Measurements from ENCODE around the gene BDKRB2.
"Not testable (repeated sequence)": the region's sequence is repeated elsewhere in the genome, so short reads cannot be mapped to it uniquely, and the experiment has no call there.

BDKRB2 gene

DNA sequence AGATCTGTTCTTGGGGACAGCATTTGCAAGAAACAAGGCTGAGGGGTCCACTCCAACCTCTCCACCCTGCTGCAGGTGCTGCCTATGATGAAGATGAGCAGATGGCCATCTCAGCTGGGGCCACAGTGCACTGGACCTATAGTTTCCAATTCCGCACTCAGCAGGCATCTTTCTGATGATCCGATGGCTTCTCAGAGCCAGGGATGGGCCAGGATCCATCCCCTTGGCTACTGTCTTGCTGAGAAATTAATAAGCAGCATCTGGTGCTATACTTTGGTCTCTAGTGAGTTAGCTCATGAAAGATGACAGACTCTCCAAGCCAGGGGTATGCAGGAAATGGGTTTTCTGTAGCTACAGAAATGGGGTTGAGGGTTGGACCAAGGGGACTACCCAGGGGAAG is 33.0 kb downstream of the BDKRB2 start:
- DNase-seq (ENCODE audit: extremely low spot score) = no peak
- no peak for TF ChIP-seq SUZ12 (IDR thresholded peaks at IDR 0.05)
- TF ChIP-seq FOXA1 (IDR thresholded peaks at IDR 0.05) = no peak
- no peak for TF ChIP-seq L3MBTL2 (conservative IDR thresholded peaks at IDR 0.05)
- no peak for TF ChIP-seq FOXK2 (IDR thresholded peaks at IDR 0.05)
- no peak for TF ChIP-seq CTBP1 (IDR thresholded peaks at IDR 0.05; ENCODE audit: borderline replicate concordance)
- TF ChIP-seq, protein P1, sequence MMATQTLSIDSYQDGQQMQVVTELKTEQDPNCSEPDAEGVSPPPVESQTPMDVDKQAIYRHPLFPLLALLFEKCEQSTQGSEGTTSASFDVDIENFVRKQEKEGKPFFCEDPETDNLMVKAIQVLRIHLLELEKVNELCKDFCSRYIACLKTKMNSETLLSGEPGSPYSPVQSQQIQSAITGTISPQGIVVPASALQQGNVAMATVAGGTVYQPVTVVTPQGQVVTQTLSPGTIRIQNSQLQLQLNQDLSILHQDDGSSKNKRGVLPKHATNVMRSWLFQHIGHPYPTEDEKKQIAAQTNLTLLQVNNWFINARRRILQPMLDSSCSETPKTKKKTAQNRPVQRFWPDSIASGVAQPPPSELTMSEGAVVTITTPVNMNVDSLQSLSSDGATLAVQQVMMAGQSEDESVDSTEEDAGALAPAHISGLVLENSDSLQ (IDR thresholded peaks at IDR 0.05) = no peak
- no peak for TF ChIP-seq SP1 (IDR thresholded peaks at IDR 0.05)
- TF ChIP-seq NFRKB (IDR thresholded peaks at IDR 0.05) = no peak
- no peak for TF ChIP-seq BHLHE40 (IDR thresholded peaks at IDR 0.05; ENCODE audit: borderline replicate concordance)
- TF ChIP-seq HDGF (IDR thresholded peaks at IDR 0.05; ENCODE audit: borderline replicate concordance) = no peak
- no peak for TF ChIP-seq ZNF384 (IDR thresholded peaks at IDR 0.05)
- TF ChIP-seq FOXM1 (IDR thresholded peaks at IDR 0.05; ENCODE audit: borderline replicate concordance) = no peak
- TF ChIP-seq ELF4 (IDR thresholded peaks at IDR 0.05) = no peak
- no peak for TF ChIP-seq LEF1 (IDR thresholded peaks at IDR 0.05; ENCODE audit: borderline replicate concordance)
- no peak for TF ChIP-seq TARDBP (IDR thresholded peaks at IDR 0.05)
- ChIA-PET POLR2A (no interaction called here), CTCF (no interaction called here)

DNA sequence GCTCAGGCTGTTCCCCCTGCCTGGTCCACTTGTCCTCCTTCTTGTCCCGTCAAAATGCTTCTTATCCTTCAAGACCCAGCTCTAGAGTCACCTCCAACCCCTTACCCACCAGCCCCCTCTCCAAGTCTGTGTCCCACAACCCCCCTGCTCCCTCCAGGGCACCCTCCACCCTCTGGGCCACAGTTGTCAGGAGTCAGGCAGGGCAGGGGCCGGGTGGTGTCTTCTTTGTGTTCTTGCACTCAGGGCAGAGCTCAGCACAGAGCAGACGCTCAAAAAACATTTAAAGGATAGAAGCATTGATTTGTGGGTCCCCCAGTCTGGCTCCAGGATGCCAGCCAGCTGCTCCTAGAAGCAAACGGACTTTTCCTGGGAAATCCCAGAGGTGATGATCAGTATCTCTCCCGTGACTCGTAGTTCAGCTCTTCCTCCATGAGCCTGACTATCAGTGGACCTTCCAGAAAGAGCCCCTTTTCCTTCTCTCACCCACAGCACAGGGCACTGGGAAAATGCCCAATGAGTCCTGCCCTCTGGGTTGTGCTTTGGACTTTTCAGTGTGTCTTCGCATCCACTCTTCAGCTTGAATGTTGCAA is 34.1 kb downstream of the BDKRB2 start:
- POLR2A ChIA-PET = no interaction called here

DNA sequence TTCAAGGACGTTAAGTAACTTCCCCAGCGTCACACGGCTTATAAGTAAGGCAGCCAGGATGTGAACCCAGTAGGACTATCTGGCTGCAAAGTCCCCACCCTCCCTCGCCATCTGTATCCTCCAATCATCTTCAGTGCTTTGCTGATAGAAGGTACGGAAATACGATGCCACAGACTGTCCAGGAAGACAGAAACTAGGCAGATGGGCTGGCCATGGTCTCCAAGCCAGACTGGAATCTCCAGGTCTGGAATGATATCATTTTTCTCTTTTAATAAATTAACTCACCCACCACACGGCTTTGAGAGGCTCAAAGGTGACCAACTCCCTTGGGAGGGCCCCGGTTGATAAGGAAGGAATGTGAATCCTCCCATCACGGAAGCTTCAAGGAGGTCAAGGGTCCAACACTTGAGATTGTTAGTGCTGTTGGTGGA is 35.1 kb downstream of the BDKRB2 start:
- DNase-seq (ENCODE audit: extremely low spot score) = no peak
- TF ChIP-seq ARNT (IDR thresholded peaks at IDR 0.05) (no peak), LEF1 (IDR thresholded peaks at IDR 0.05; ENCODE audit: borderline replicate concordance) (no peak), FOXA1 (IDR thresholded peaks at IDR 0.05) (no peak), L3MBTL2 (conservative IDR thresholded peaks at IDR 0.05) (no peak), NFRKB (IDR thresholded peaks at IDR 0.05) (no peak), CTBP1 (IDR thresholded peaks at IDR 0.05; ENCODE audit: borderline replicate concordance) (no peak), TARDBP (IDR thresholded peaks at IDR 0.05) (no peak), SUZ12 (IDR thresholded peaks at IDR 0.05) (no peak), ELF4 (IDR thresholded peaks at IDR 0.05) (no peak), BHLHE40 (IDR thresholded peaks at IDR 0.05; ENCODE audit: borderline replicate concordance) (no peak), FOXK2 (IDR thresholded peaks at IDR 0.05) (no peak)

More for the DNA sequence above, 34.1 kb downstream of the BDKRB2 start:
- no peak for DNase-seq (ENCODE audit: extremely low spot score)
- TF ChIP-seq TARDBP (IDR thresholded peaks at IDR 0.05) (no peak), CTBP1 (IDR thresholded peaks at IDR 0.05; ENCODE audit: borderline replicate concordance) (no peak), FOXA1 (IDR thresholded peaks at IDR 0.05) (no peak), FOXM1 (IDR thresholded peaks at IDR 0.05; ENCODE audit: borderline replicate concordance) (no peak), SP1 (IDR thresholded peaks at IDR 0.05) (no peak), FOXK2 (IDR thresholded peaks at IDR 0.05) (no peak), ZNF384 (IDR thresholded peaks at IDR 0.05) (no peak), HDGF (IDR thresholded peaks at IDR 0.05; ENCODE audit: borderline replicate concordance) (no peak)
- TF ChIP-seq, protein P1 (IDR thresholded peaks at IDR 0.05) = no peak
- CTCF ChIA-PET = no interaction called here

DNA sequence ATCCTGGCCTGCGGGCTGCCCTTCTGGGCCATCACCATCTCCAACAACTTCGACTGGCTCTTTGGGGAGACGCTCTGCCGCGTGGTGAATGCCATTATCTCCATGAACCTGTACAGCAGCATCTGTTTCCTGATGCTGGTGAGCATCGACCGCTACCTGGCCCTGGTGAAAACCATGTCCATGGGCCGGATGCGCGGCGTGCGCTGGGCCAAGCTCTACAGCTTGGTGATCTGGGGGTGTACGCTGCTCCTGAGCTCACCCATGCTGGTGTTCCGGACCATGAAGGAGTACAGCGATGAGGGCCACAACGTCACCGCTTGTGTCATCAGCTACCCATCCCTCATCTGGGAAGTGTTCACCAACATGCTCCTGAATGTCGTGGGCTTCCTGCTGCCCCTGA is 36.0 kb downstream of the BDKRB2 start:
- no peak for TF ChIP-seq SUZ12 (IDR thresholded peaks at IDR 0.05)
- no peak for TF ChIP-seq FOXM1 (IDR thresholded peaks at IDR 0.05; ENCODE audit: borderline replicate concordance)
- TF ChIP-seq HDGF (IDR thresholded peaks at IDR 0.05; ENCODE audit: borderline replicate concordance) = no peak
- no peak for TF ChIP-seq ARNT (IDR thresholded peaks at IDR 0.05)
- TF ChIP-seq, protein P1 (IDR thresholded peaks at IDR 0.05) = no peak
- no peak for TF ChIP-seq ELF4 (IDR thresholded peaks at IDR 0.05)
- no peak for TF ChIP-seq TARDBP (IDR thresholded peaks at IDR 0.05)
- TF ChIP-seq L3MBTL2 (conservative IDR thresholded peaks at IDR 0.05) = no peak
- no peak for TF ChIP-seq LEF1 (IDR thresholded peaks at IDR 0.05; ENCODE audit: borderline replicate concordance)
- DNase-seq (ENCODE audit: extremely low spot score) = no peak
- CTCF ChIA-PET = no interaction called here
- POLR2A ChIA-PET = no interaction called here

More for the DNA sequence above, 35.1 kb downstream of the BDKRB2 start:
- ChIA-PET POLR2A (no interaction called here), CTCF (no interaction called here)

DNA sequence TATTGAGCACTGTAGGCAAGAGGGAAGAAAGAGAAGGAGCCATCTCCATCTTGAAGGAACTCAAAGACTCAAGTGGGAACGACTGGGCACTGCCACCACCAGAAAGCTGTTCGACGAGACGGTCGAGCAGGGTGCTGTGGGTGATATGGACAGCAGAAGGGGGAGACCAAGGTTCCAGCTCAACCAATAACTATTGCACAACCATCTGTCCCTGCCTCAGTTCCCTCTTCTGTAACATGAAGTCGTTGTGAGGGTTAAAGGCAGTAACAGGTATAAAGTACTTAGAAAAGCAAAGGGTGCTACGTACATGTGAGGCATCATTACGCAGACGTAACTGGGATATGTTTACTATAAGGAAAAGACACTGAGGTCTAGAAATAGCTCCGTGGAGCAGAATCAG is 37.5 kb downstream of the BDKRB2 start:
- CTCF ChIA-PET = no interaction called here
- no peak for TF ChIP-seq FOXM1 (IDR thresholded peaks at IDR 0.05; ENCODE audit: borderline replicate concordance)
- no peak for TF ChIP-seq TARDBP (IDR thresholded peaks at IDR 0.05)
- POLR2A ChIA-PET = no interaction called here
- no peak for DNase-seq (ENCODE audit: extremely low spot score)

DNA sequence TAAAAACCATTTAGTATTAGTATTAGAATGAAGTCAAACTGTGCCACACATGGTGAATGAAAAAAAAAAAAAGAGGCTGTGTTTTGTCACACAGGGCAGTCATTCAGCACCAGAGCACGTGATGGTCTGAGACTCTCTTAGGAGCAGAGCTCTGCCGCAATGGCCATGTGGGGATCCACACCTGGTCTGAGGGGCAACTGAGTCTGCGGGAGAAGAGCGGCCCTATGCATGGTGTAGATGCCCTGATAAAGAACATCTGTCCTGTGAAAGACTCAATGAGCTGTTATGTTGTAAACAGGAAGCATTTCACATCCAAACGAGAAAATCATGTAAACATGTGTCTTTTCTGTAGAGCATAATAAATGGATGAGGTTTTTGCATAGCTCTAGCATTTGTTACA is 39.1 kb downstream of the BDKRB2 start:
- no peak for DNase-seq (ENCODE audit: extremely low spot score)

DNA sequence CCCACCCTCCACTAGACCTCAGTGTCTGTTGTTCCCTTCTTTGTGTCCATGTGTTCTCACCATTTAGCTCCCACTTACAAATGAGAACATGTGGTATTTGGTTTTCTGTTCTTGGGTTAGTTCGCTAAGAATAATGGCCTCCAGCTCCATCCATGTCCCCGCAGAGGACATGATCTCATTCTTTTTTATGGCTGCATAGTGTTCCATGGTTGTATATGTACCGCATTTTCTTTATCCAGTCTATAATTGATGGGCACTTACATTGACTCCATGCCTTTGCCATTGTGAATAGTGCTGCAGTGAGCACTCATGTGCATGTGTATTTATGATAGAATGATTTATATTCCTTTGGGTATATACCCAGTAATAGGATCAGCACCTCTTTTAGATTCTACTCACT is 40.4 kb downstream of the BDKRB2 start:
- POLR2A ChIA-PET; DNase-seq (ENCODE audit: extremely low spot score): not testable (repeated sequence)
- CTCF ChIA-PET = interaction anchor here (0.6 kb wide), 1 partner anchor 571 kb away, joined by 6 read pairs; no protein-coding TSS in a partner anchor

More for the DNA sequence above, 39.1 kb downstream of the BDKRB2 start:
- TF ChIP-seq SP1 (IDR thresholded peaks at IDR 0.05) (no peak), FOXA1 (IDR thresholded peaks at IDR 0.05) (no peak), ELF4 (IDR thresholded peaks at IDR 0.05) (no peak), LEF1 (IDR thresholded peaks at IDR 0.05; ENCODE audit: borderline replicate concordance) (no peak), ZNF384 (IDR thresholded peaks at IDR 0.05) (no peak), SUZ12 (IDR thresholded peaks at IDR 0.05) (no peak), CTBP1 (IDR thresholded peaks at IDR 0.05; ENCODE audit: borderline replicate concordance) (no peak), NFRKB (IDR thresholded peaks at IDR 0.05) (no peak), BHLHE40 (IDR thresholded peaks at IDR 0.05; ENCODE audit: borderline replicate concordance) (no peak), ARNT (IDR thresholded peaks at IDR 0.05) (no peak), HDGF (IDR thresholded peaks at IDR 0.05; ENCODE audit: borderline replicate concordance) (no peak), FOXK2 (IDR thresholded peaks at IDR 0.05) (no peak), TARDBP (IDR thresholded peaks at IDR 0.05) (no peak), FOXM1 (IDR thresholded peaks at IDR 0.05; ENCODE audit: borderline replicate concordance) (no peak), L3MBTL2 (conservative IDR thresholded peaks at IDR 0.05) (no peak)
- TF ChIP-seq, protein P1 (IDR thresholded peaks at IDR 0.05) = no peak
- ChIA-PET CTCF (no interaction called here), POLR2A (interaction anchor here (0.9 kb wide), 1 partner anchor 18 kb away, joined by 3 read pairs; no protein-coding TSS in a partner anchor)

All from HEK293T (cell line).